Stomach smooth muscle (tissue), 2 donors: Measurements from ENCODE around the gene NFAT5.
"Not testable (repeated sequence)": the region's sequence is repeated elsewhere in the genome, so short reads cannot be mapped to it uniquely, and the experiment has no call there.

ENCODE experiments used
- H3K27ac ChIP-seq: one replicate; pipeline ENCODE4 v1.7.0; 2013; ENCODE audit warnings: mild to moderate bottlenecking, low read length, inconsistent platforms
- H3K27me3 ChIP-seq, 2 donors: one replicate each; pipeline ENCODE4 v1.7.0; 2013; ENCODE audit warnings: low read length in 2 of 2; ENCODE audit not compliant: insufficient read depth in 2 of 2, control insufficient read depth in 1 of 2
- H3K36me3 ChIP-seq, 2 donors: one replicate each; pipeline ENCODE4 v1.7.0; 2013; ENCODE audit warnings: low read length in 2 of 2; ENCODE audit not compliant: control insufficient read depth in 2 of 2, insufficient read depth in 2 of 2
- H3K4me1 ChIP-seq: one replicate; pipeline ENCODE4 v1.7.0; 2013; ENCODE audit warnings: low read length; ENCODE audit not compliant: control insufficient read depth, insufficient read depth
- H3K4me3 ChIP-seq, 2 donors: one replicate each; pipeline ENCODE4 v1.7.0; 2013; ENCODE audit warnings: low read length in 2 of 2
- H3K9ac ChIP-seq, 2 donors: one replicate each; pipeline ENCODE4 v1.7.0; 2013; ENCODE audit warnings: low read length in 2 of 2, mild to moderate bottlenecking in 1 of 2
- H3K9me3 ChIP-seq, 2 donors: one replicate each; pipeline ENCODE4 v1.7.0; 2013; ENCODE audit warnings: low read length in 2 of 2; ENCODE audit not compliant: control insufficient read depth in 2 of 2
- donor health status: healthy.
- donor health status: Pancreatic carcinoma.

NFAT5 gene

GRCh38 chr16:69531988-69532387 lies 33.8 kb upstream of the NFAT5 start:
- Histone ChIP-seq H3K4me1 (peaks cover 6% of the 10 kb centered on the region), H3K4me3 (no peak overlapping the region), H3K27ac (no peak overlapping the region), H3K36me3 (no peaks in the 10 kb centered on the region), H3K9ac (no peak overlapping the region), H3K27me3 (peaks cover 0 to 4% of the 10 kb centered on the region in 2 donors), H3K9me3 (no peaks in the 10 kb centered on the region)

GRCh38 chr16:69532641-69533455 lies 32.9 kb upstream of the NFAT5 start:
- H3K27ac ChIP-seq, result no peak overlapping the region
- peaks cover 6% of the 10 kb centered on the region for H3K4me1 ChIP-seq
- H3K4me3 ChIP-seq, result no peak overlapping the region
- no peaks in the 10 kb centered on the region for H3K36me3 ChIP-seq
- no peak overlapping the region for H3K9ac ChIP-seq
- H3K9me3 ChIP-seq, result no peaks in the 10 kb centered on the region
- H3K27me3 ChIP-seq, result peaks cover 0 to 4% of the 10 kb centered on the region in 2 donors

GRCh38 chr16:69534720-69535119 lies 31.0 kb upstream of the NFAT5 start:
- Histone ChIP-seq H3K4me1 (peaks cover 6% of the 10 kb centered on the region), H3K36me3 (no peaks in the 10 kb centered on the region), H3K27me3 (peaks cover 0 to 4% of the 10 kb centered on the region in 2 donors), H3K27ac (no peak overlapping the region), H3K9ac (no peak overlapping the region), H3K4me3 (no peak overlapping the region), H3K9me3 (no peaks in the 10 kb centered on the region)

GRCh38 chr16:69535123-69536050 lies 30.4 kb upstream of the NFAT5 start:
- no peak overlapping the region for H3K4me3 ChIP-seq
- H3K36me3 ChIP-seq, result no peaks in the 10 kb centered on the region
- H3K4me1 ChIP-seq, result peaks cover 5% of the 10 kb centered on the region
- peaks cover 0 to 4% of the 10 kb centered on the region in 2 donors for H3K27me3 ChIP-seq
- no peaks in the 10 kb centered on the region for H3K9me3 ChIP-seq
- H3K27ac ChIP-seq, result no peak overlapping the region
- H3K9ac ChIP-seq, result no peak overlapping the region

GRCh38 chr16:69537706-69538080 lies 28.1 kb upstream of the NFAT5 start:
- peaks cover 0 to 4% of the 10 kb centered on the region in 2 donors for H3K27me3 ChIP-seq
- no peaks in the 10 kb centered on the region for H3K9me3 ChIP-seq
- no peak overlapping the region for H3K4me3 ChIP-seq
- H3K4me1 ChIP-seq, result no peaks in the 10 kb centered on the region
- H3K36me3 ChIP-seq, result no peaks in the 10 kb centered on the region
- H3K9ac ChIP-seq, result no peak overlapping the region
- H3K27ac ChIP-seq, result no peak overlapping the region

- Histone ChIP-seq H3K4me1 (no peaks in the 10 kb centered on the region), H3K9me3 (no peaks in the 10 kb centered on the region), H3K9ac (no peak overlapping the region), H3K4me3 (no peak overlapping the region), H3K27ac (no peak overlapping the region), H3K36me3 (no peaks in the 10 kb centered on the region), H3K27me3 (peaks cover 0 to 4% of the 10 kb centered on the region in 2 donors)
Observed at GRCh38 chr16:69538808-69539207, 27.0 kb upstream of the NFAT5 start.

- no peak overlapping the region for H3K4me3 ChIP-seq
- H3K9me3 ChIP-seq, result no peaks in the 10 kb centered on the region
- H3K27me3 ChIP-seq, result no peaks in the 10 kb centered on the region
- no peak overlapping the region for H3K27ac ChIP-seq
- no peak overlapping the region for H3K9ac ChIP-seq
- no peaks in the 10 kb centered on the region for H3K4me1 ChIP-seq
- no peaks in the 10 kb centered on the region for H3K36me3 ChIP-seq
Observed at GRCh38 chr16:69542974-69543373, 22.8 kb upstream of the NFAT5 start.

GRCh38 chr16:69544088-69544487 lies 21.7 kb upstream of the NFAT5 start:
- Histone ChIP-seq H3K9me3 (no peaks in the 10 kb centered on the region), H3K4me3 (no peak overlapping the region), H3K27me3 (no peaks in the 10 kb centered on the region), H3K4me1 (no peaks in the 10 kb centered on the region), H3K36me3 (no peaks in the 10 kb centered on the region), H3K27ac (no peak overlapping the region), H3K9ac (no peak overlapping the region)

GRCh38 chr16:69546663-69547062 lies 19.1 kb upstream of the NFAT5 start:
- not testable (repeated sequence) for H3K4me3 ChIP-seq, H3K4me1 ChIP-seq, H3K36me3 ChIP-seq, H3K27me3 ChIP-seq, H3K9ac ChIP-seq, H3K27ac ChIP-seq, H3K9me3 ChIP-seq

- H3K36me3 ChIP-seq, result no peaks in the 10 kb centered on the region
- H3K9ac ChIP-seq, result no peak overlapping the region
Observed at GRCh38 chr16:69553332-69553731, 12.4 kb upstream of the NFAT5 start.

More at GRCh38 chr16:69553332-69553731, 12.4 kb upstream of the NFAT5 start:
- Histone ChIP-seq H3K27ac (no peak overlapping the region), H3K4me3 (no peak overlapping the region), H3K9me3 (no peaks in the 10 kb centered on the region), H3K27me3 (peaks cover 0 to 3% of the 10 kb centered on the region in 2 donors), H3K4me1 (no peaks in the 10 kb centered on the region)
